ENCODE measurements around the gene CD1C.
"Not testable (repeated sequence)": the region's sequence is repeated elsewhere in the genome, so short reads cannot be mapped to it uniquely, and the experiment has no call there.

- not testable (repeated sequence) for TF ChIP-seq YY1 (IDR thresholded peaks at IDR 0.05; ENCODE audit: low read depth, low read length); MAX (IDR thresholded peaks at IDR 0.05); ASH2L (IDR thresholded peaks at IDR 0.05; ENCODE audit: low read length); TAF1 (IDR thresholded peaks at IDR 0.05; ENCODE audit: low read depth, low read length); POLR2AphosphoS5 (IDR thresholded peaks at IDR 0.05; ENCODE audit: low read depth, low read length); NRF1 (IDR thresholded peaks at IDR 0.05; ENCODE audit: low read depth, low read length); EZH2 (IDR thresholded peaks at IDR 0.05; ENCODE audit: low read depth, low read length, severe bottlenecking); MAFK (IDR thresholded peaks at IDR 0.05; ENCODE audit: low read depth, low read length); CHD2 (IDR thresholded peaks at IDR 0.05; ENCODE audit: low read length)
- TF ChIP-seq, protein P1, sequence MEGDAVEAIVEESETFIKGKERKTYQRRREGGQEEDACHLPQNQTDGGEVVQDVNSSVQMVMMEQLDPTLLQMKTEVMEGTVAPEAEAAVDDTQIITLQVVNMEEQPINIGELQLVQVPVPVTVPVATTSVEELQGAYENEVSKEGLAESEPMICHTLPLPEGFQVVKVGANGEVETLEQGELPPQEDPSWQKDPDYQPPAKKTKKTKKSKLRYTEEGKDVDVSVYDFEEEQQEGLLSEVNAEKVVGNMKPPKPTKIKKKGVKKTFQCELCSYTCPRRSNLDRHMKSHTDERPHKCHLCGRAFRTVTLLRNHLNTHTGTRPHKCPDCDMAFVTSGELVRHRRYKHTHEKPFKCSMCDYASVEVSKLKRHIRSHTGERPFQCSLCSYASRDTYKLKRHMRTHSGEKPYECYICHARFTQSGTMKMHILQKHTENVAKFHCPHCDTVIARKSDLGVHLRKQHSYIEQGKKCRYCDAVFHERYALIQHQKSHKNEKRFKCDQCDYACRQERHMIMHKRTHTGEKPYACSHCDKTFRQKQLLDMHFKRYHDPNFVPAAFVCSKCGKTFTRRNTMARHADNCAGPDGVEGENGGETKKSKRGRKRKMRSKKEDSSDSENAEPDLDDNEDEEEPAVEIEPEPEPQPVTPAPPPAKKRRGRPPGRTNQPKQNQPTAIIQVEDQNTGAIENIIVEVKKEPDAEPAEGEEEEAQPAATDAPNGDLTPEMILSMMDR (IDR thresholded peaks at IDR 0.05; ENCODE audit: control extremely low read depth in 1 of 3, insufficient read depth in 1 of 3, low read depth in 1 of 3, low read length in 3 of 3) = not testable (repeated sequence)
Measured at GRCh38 chr1:158336413-158336812, 46.7 kb downstream of the CD1C start.
